GM18507 (cell line): ENCODE data around the gene YEATS4.

Experiments
- DNase-seq: peaks from one replicate; pipeline ENCODE4 v3.0.0; 2011; ENCODE audit warnings: low read depth; ENCODE audit not compliant: insufficient read length; ENCODE audit errors: extremely low spot score
- FAIRE-seq: peaks from 2 replicates; lab custom pipeline; 2011; peaks lifted over from hg19 to GRCh38; lab: Jason Lieb, UNC

YEATS4 gene

GRCh38 chr12:69339999-69340398 lies 19.5 kb upstream of the YEATS4 start:
- DNase-seq (no peak), FAIRE-seq (no peak)

GRCh38 chr12:69341328-69341727 lies 18.2 kb upstream of the YEATS4 start:
- FAIRE-seq (no peak), DNase-seq (no peak)

DNA sequence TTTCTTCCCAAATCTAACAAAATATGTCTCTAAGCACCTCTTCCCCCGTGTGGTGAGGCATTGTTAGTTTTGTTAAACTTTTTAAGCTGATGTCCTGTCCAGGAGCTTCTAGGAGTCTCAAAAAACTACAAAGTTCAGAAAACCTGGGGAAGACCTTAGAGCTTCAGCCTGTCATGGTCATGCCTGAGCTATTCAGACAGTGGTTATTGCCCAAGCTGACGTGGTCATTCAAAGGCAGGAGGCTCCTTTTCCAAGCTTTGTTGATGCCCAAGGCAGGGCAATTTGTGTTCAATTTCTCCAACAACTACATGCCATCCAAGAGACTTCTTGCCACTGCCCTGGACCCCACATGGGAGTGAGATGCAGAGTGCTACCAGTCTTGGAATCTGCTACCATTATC lies 17.1 kb upstream of the YEATS4 start:
- no peak for FAIRE-seq
- DNase-seq, result no peak

GRCh38 chr12:69343357-69343756 lies 16.2 kb upstream of the YEATS4 start:
- DNase-seq (no peak), FAIRE-seq (no peak)

DNA sequence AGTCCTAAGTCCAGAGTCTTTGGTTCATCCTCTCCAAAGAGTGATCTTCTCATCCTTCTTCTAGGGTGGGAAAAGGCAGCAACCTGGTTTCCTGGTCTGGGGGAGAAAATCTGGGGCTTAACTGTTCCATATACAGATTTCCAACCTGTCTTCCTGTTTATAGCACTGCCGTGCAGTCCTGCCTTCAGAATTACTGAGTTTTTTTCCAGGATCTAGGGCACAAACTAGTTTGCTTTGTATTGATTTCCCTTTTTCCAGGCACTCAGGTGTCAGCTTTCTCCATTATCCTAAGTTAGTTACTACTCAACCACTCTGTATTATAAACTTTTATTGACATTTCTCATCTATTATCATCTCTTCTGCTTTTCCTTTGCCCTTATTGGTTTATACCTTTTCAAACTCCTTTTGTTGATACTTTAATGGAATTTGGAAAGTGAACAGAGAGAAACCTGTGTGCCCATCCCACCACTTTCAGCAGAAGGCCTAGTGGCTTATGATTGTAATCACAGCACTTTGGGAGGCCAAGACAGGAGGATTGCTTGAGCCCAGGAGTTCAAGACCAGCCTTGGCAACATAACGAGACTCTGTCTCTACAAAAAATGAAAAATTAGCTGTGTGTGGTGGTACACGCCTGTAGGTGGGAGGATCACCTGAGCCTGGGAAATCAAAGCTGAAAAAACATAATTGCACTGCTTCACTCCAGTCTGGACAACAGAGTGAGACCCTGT lies 15.5 kb upstream of the YEATS4 start:
- DNase-seq (no peak), FAIRE-seq (no peak)

- FAIRE-seq, result no peak
- DNase-seq, result no peak
These were observed 14.5 kb upstream of the YEATS4 start for GRCh38 chr12:69345077-69345476.

GRCh38 chr12:69345742-69346141 lies 13.8 kb upstream of the YEATS4 start:
- FAIRE-seq (no peak), DNase-seq (no peak)

- FAIRE-seq, result no peak
- DNase-seq, result no peak
These were observed 11.2 kb upstream of the YEATS4 start, which contains the start of gene LYZ for GRCh38 chr12:69348162-69348938. Gene LYZ (plus strand): TSS chr12:69348381. CDS start chr12:69348409, 28 bp downstream.

DNA sequence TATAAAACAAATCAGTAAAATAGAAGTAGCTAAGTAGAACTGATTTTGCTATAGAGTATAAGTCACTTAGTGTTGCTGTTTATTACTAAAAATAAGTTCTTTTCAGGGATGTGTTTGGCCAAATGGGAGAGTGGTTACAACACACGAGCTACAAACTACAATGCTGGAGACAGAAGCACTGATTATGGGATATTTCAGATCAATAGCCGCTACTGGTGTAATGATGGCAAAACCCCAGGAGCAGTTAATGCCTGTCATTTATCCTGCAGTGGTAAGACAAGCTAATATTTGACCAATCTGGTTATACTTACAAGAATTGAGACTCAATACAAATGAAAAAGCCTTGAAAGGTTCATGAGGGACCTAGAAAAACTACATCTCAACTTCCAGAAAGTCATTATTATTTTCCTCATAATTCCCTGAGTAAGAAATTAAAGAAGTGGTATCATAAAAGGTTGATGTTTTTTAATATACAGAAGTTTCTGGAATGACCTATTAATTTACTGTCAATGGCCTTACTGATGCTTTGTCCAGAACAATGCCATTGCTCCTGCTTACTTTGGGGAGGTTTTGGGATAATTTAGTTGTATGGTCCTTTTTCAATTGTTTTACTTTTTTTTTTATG lies 9.4 kb upstream of the YEATS4 start:
- FAIRE-seq, result no peak
- DNase-seq, result no peak

- FAIRE-seq, result no peak
- no peak for DNase-seq
These were observed 8.8 kb upstream of the YEATS4 start for GRCh38 chr12:69350777-69351176.

GRCh38 chr12:69351462-69352236 lies 7.9 kb upstream of the YEATS4 start:
- no peak for FAIRE-seq
- DNase-seq, result no peak

- DNase-seq (no peak), FAIRE-seq (no peak)
These were observed 6.6 kb upstream of the YEATS4 start for GRCh38 chr12:69352904-69353303.

DNA sequence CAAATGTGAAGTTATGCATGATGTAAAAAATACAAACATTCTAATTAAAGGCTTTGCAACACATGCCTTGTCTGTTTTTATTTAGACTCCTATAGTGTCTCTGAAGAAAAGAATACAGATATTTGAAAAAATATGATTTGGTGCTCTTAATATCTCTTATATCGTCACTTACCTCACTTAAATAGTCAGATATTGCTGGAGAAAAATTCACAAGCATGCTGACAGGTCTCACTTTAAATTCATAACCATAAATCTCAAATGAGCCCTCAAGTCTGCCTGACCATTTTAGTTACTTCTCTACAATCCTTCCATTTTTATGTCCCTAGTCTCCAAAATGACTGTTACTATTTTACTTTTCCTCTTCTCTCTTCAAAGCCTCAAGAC lies 5.4 kb upstream of the YEATS4 start:
- FAIRE-seq (no peak), DNase-seq (no peak)

DNA sequence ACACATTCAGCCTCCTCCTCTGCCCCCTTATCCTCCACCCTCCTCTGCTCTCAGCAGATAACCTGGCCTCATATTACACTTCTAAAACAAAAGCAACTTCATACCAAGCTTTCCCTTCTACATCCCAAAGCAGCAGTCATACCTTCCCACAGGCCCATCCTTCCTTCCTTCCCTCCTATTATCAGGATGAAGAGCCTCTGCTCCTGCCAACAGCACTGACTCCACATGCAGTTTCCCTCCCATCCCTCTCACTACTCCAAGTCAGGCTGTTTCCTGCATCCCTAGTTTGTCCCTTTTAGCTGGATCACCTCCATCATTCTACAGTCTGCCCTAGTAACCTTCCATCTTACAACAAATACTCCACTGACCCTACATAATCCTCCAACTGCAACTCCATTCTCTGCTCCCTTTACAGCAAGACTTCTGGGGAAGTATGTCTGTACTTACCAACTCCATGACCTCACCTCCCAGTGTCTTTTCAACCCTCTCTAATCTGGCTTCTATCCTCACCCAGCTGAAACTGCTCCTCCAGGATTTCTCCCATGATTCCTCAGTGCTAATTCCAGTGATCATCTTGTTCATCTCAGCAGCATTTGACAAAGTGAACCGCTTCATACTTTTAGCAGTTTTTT lies 4.9 kb upstream of the YEATS4 start:
- DNase-seq (no peak), FAIRE-seq (no peak)

- no peak for FAIRE-seq
- DNase-seq, result no peak
These were observed 4.0 kb upstream of the YEATS4 start for GRCh38 chr12:69355363-69356028.

DNA sequence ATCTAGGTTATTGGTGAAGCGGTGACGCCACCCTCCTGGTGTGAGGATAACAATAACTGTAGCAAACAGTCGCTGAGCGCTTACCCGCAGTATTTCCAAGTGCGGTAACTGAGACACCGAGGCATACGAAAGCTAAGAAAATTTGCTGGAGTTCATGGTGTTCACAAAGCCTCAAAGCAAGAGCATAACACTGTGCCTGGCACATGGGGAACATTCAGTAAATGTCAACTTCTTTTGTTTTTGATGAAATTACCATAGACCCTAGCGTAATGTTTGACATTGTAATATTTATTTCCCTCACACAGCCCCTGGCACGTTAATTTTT lies 767 bp downstream of the YEATS4 start:
- FAIRE-seq (no peak), DNase-seq (no peak)

DNA sequence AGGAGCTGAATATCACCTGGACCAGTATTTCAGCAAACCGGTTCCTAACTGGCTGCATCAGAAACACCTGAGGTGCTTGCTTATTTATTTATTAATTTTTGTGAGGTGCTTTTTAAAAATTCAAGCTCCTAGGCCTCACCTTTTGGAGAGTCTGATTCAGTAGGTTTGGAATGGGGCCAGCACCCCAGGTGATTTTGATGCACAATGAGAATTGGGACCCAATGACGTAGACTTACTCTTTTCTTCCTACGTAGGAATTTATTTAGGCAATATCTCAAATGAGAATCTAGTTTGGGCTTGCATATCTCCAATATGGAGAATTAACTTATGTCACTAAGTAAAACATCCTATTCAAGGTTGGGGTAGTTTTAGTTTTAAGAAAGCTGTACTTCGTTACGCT lies 7.3 kb downstream of the YEATS4 start:
- FAIRE-seq (no peak), DNase-seq (no peak)

GRCh38 chr12:69368171-69368570 lies 8.6 kb downstream of the YEATS4 start:
- no peak for FAIRE-seq
- DNase-seq, result no peak

DNA sequence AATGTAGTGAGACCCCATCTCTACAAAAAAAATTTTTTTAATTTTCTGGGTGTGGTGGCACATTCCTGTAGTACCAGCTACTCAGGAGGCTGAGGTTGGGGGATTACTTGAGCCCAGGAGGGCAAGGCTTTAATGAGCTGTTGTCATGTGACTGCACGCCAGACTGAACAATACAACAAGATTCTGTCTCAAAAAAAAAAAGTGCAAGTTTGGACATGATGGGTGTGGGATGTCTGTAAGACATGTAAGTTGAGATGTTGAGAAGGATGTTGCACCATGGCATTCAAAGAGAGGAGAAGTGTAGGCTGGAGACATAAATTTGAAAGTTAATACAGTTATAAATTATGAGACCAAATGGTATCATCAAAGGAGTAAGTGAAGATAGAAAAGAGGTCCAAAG lies 23.5 kb downstream of the YEATS4 start:
- FAIRE-seq (no peak), DNase-seq (no peak)
